Measurements from ENCODE around the gene SRPK2. TPM values are rescaled to one million over a fixed set of nuclear protein-coding genes. Genes with fewer than 3 reads are reported as not detected.
"Not testable (repeated sequence)": the region's sequence is repeated elsewhere in the genome, so short reads cannot be mapped to it uniquely, and the experiment has no call there.

Gene SRPK2
- 58.7 TPM for polyA plus RNA-seq (ENCODE audit: insufficient read length)
- long read RNA-seq, donor 1, partial matches to known transcripts: 13 of 15 reads
- long read RNA-seq, donor 1, other reads (novel, unspliced or antisense): 0 of 15 reads
- long read RNA-seq, donor 2, partial matches to known transcripts: 11 of 13 reads
- long read RNA-seq, donor 2, other reads (novel, unspliced or antisense): 0 of 13 reads
- long read RNA-seq, donor 3, partial matches to known transcripts: 16 of 17 reads
- long read RNA-seq, donor 3, other reads (novel, unspliced or antisense): 0 of 17 reads
- long read RNA-seq, donor 4: 0 reads
- long read RNA-seq, donor 5, partial matches to known transcripts: 24 of 26 reads
- long read RNA-seq, donor 5, other reads (novel, unspliced or antisense): 0 of 26 reads
- long read RNA-seq, donor 6, partial matches to known transcripts: 16 of 18 reads
- long read RNA-seq, donor 6, other reads (novel, unspliced or antisense): 0 of 18 reads
- long read RNA-seq, donor 7, partial matches to known transcripts: 31 of 34 reads
- long read RNA-seq, donor 7, other reads (novel, unspliced or antisense): 0 of 34 reads
- long read RNA-seq, donor 8: 0 reads

GRCh38 chr7:105388356-105389087, at the start of gene SRPK2:
SRPK2 (minus strand) TSS chr7:105388921.
- peak; percentile 74 for DNase-seq

GRCh38 chr7:105438254-105438653, 49.5 kb upstream of the SRPK2 start:
- no peak for DNase-seq

- not testable (repeated sequence) for DNase-seq
These were observed 48.6 kb upstream of the SRPK2 start for GRCh38 chr7:105437356-105437755.

- DNase-seq: peak; percentile 55
These were observed 41.3 kb upstream of the SRPK2 start for GRCh38 chr7:105429746-105430612.

GRCh38 chr7:105426606-105427146, 38.0 kb upstream of the SRPK2 start:
- no peak for DNase-seq

- DNase-seq: no peak
These were observed 35.3 kb upstream of the SRPK2 start for GRCh38 chr7:105423987-105424386.

- DNase-seq: no peak
These were observed 25.2 kb upstream of the SRPK2 start for GRCh38 chr7:105413887-105414437.

- DNase-seq: not testable (repeated sequence)
These were observed 22.1 kb upstream of the SRPK2 start for GRCh38 chr7:105410774-105411173.

GRCh38 chr7:105409775-105410174, 21.1 kb upstream of the SRPK2 start:
- not testable (repeated sequence) for DNase-seq

GRCh38 chr7:105408791-105409410, 20.2 kb upstream of the SRPK2 start:
- DNase-seq: no peak

GRCh38 chr7:105403128-105403527, 14.4 kb upstream of the SRPK2 start:
- no peak for DNase-seq

- no peak for DNase-seq
These were observed 13.7 kb upstream of the SRPK2 start for GRCh38 chr7:105402221-105403095.

- DNase-seq: no peak
These were observed 10.5 kb upstream of the SRPK2 start for GRCh38 chr7:105399043-105399725.

- no peak for DNase-seq
These were observed 7.8 kb upstream of the SRPK2 start for GRCh38 chr7:105396566-105396965.

- no peak for DNase-seq
These were observed 2.7 kb upstream of the SRPK2 start for GRCh38 chr7:105391429-105391828.

- DNase-seq: no peak
These were observed 1.2 kb upstream of the SRPK2 start for GRCh38 chr7:105389889-105390288.

GRCh38 chr7:105389088-105389650, 448 bp upstream of the SRPK2 start:
- DNase-seq: peak; percentile 46

- peak; percentile 41 for DNase-seq
These were observed 989 bp downstream of the SRPK2 start for GRCh38 chr7:105387508-105388355.
